GM12878 (cell line): ENCODE measurements around the gene BUB1. TPM values are rescaled to one million over a fixed set of nuclear protein-coding genes. Genes with fewer than 3 reads are reported as not detected.

ENCODE experiments used
- ATAC-seq: fragments of 200-7000 bp; cut with Tn5 transposase; 3 replicates; pipeline ENCODE4 v1.9.1; 2020; ENCODE audit warnings: mild to moderate bottlenecking, moderate library complexity
- BruUV-seq: library from RNA; stranded (reverse); fragments of 400-500 nt; replicated peaks from 2 replicates; lab custom pipeline; 2021; lab: Mats Ljungman, UMichigan
- CTCF ChIA-PET: fragments of 300-600 bp; sonication (Branson Sonifier 250); formaldehyde crosslinking; extraction: SDS; loops from one replicate; lab custom pipeline; 2021; ENCODE audit warnings: inconsistent platforms; lab: Yijun Ruan, JAX
- POLR2A ChIA-PET: fragments of 350-600 bp; formaldehyde crosslinking; extraction: SDS; loops from one replicate; lab custom pipeline; 2021; ENCODE audit warnings: inconsistent platforms; lab: Charles Lee
- RAD21 ChIA-PET: fragments of 300-600 bp; sonication (Branson Sonifier 250); formaldehyde crosslinking; loops from one replicate; lab custom pipeline; 2023; ENCODE audit warnings: antibody characterized with exemption; ENCODE audit not compliant: unreplicated experiment; lab: Charles Lee
- SMC1A ChIA-PET: fragments of 300-600 bp; sonication (Branson Sonifier 250); formaldehyde crosslinking; loops from one replicate; lab custom pipeline; 2023; ENCODE audit not compliant: unreplicated experiment, uncharacterized antibody; lab: Charles Lee
- DNase-seq: peaks from one replicate; pipeline ENCODE4 v3.0.0-alpha.2; 2011; ENCODE audit warnings: low read depth, low spot score
- FAIRE-seq: peaks from 3 replicates; lab custom pipeline; 2011; peaks lifted over from hg19 to GRCh38; lab: Jason Lieb, UNC
- H2AFZ ChIP-seq: 2 replicates; pipeline ENCODE4 v1.6.0; 2011; ENCODE audit warnings: low read depth, low read length, control low read depth; ENCODE audit not compliant: control insufficient read depth
- H3K27ac ChIP-seq: 2 replicates; pipeline ENCODE4 v1.5.1; 2011; ENCODE audit warnings: control low read depth; ENCODE audit not compliant: control insufficient read depth, insufficient read depth
- H3K27me3 ChIP-seq, 2 experiments: replicated peaks in 1 of 2; 2 replicates each; pipeline versions ENCODE4 v1.6.0 to v1.6.1; 2011; ENCODE audit warnings: low read length in 1 of 2; ENCODE audit not compliant: control insufficient read depth in 2 of 2, insufficient read depth in 2 of 2
- H3K36me3 ChIP-seq, 2 experiments: 2 replicates each; pipeline ENCODE4 v1.5.1; 2011; ENCODE audit warnings: low read length in 1 of 2; ENCODE audit not compliant: control insufficient read depth in 2 of 2, insufficient read depth in 2 of 2
- H3K4me1 ChIP-seq: 2 replicates; pipeline ENCODE4 v1.6.1; 2011; ENCODE audit warnings: mild to moderate bottlenecking, low read length, moderate library complexity, mixed read lengths; ENCODE audit not compliant: control insufficient read depth, insufficient read depth
- H3K4me2 ChIP-seq: 2 replicates; pipeline ENCODE4 v1.6.0; 2011; ENCODE audit warnings: control low read depth; ENCODE audit not compliant: control insufficient read depth, insufficient read depth
- H3K4me3 ChIP-seq: fragments of 200-600 bp; sonication (generic); 2 replicates; pipeline ENCODE4 v1.5.1; 2016
- H3K79me2 ChIP-seq: 2 replicates; pipeline ENCODE4 v1.6.0; 2011; ENCODE audit warnings: low read length; ENCODE audit not compliant: control insufficient read depth, insufficient read depth
- H3K9ac ChIP-seq: 2 replicates; pipeline ENCODE4 v1.8.0; 2011; ENCODE audit warnings: low read length, control low read depth, mixed read lengths; ENCODE audit not compliant: control insufficient read depth, insufficient read depth
- H3K9me3 ChIP-seq: replicated peaks from 3 replicates; pipeline ENCODE4 v1.5.1; 2011; ENCODE audit warnings: mild to moderate bottlenecking, low read length; ENCODE audit not compliant: control insufficient read depth, insufficient read depth
- H4K20me1 ChIP-seq: 2 replicates; pipeline ENCODE4 v1.6.0; 2011; ENCODE audit not compliant: control insufficient read depth, insufficient read depth
- EP300 ChIP-seq, 2 experiments: fragments of 150-350 bp in 1 of 2; IDR thresholded peaks; 2 replicates each; pipeline ENCODE4 v1.6.1; 2011 to 2012; ENCODE audit warnings: low read depth in 2 of 2, low read length in 2 of 2, borderline replicate concordance in 1 of 2, improper control_type of control experiment in 1 of 2, inconsistent platforms in 1 of 2; ENCODE audit not compliant: control insufficient read depth in 1 of 2
- NBN ChIP-seq: fragments of 450-650 bp; IDR thresholded peaks from 2 replicates; pipeline ENCODE4 v1.6.1; 2016
- NR2C2 ChIP-seq: IDR thresholded peaks from 2 replicates; pipeline ENCODE4 v1.6.1; 2011; ENCODE audit warnings: borderline replicate concordance, low read depth; ENCODE audit not compliant: control insufficient read depth, insufficient read length
- NR2F1 ChIP-seq: fragments of 450-650 bp; conservative IDR thresholded peaks from 2 replicates; pipeline ENCODE4 v1.6.1; 2017; ENCODE audit warnings: mild to moderate bottlenecking
- POLR2AphosphoS5 ChIP-seq: IDR thresholded peaks from 2 replicates; pipeline ENCODE4 v1.6.1; 2011; ENCODE audit warnings: mild to moderate bottlenecking, low read length, inconsistent platforms
- RAD21 ChIP-seq: IDR thresholded peaks from 2 replicates; pipeline ENCODE4 v1.6.1; 2011; ENCODE audit warnings: mild to moderate bottlenecking, low read depth, low read length, moderate library complexity; ENCODE audit not compliant: insufficient read depth
- RUNX3 ChIP-seq: IDR thresholded peaks from 2 replicates; pipeline ENCODE4 v1.6.1; 2012; ENCODE audit warnings: low read length, inconsistent platforms
- SMAD1 ChIP-seq: fragments of 450-650 bp; IDR thresholded peaks from 2 replicates; pipeline ENCODE4 v1.6.1; 2018; ENCODE audit warnings: mild to moderate bottlenecking, low read depth; ENCODE audit not compliant: partially characterized antibody
- TCF12 ChIP-seq: IDR thresholded peaks from 2 replicates; pipeline ENCODE4 v1.6.1; 2011; ENCODE audit warnings: low read depth, mild to moderate bottlenecking, low read length
- WGBS: methylation state at CpG from one replicate; pipeline ENCODE4 v1.1.6; 2016; ENCODE audit warnings: low lambda C conversion rate; ENCODE audit not compliant: insufficient replicate concordance, insufficient coverage; ENCODE audit errors: missing lambda C conversion rate; 5-methylcytosine and 5-hydroxymethylcytosine counted together
- in situ Hi-C: fragments of 300-500 bp; cut with MboI; formaldehyde crosslinking; loops from 9 replicates; pipeline ENCODE4 v1.14.3; 2018; ENCODE audit warnings: mixed read lengths
- intact Hi-C: fragments of 100-400 bp; cut with micrococcal nuclease; formaldehyde crosslinking; loops from one replicate; pipeline ENCODE4 v1.14.2; 2022; ENCODE audit not compliant: unreplicated experiment
- polyA plus RNA-seq, 11 experiments: library from polyadenylated mRNA; depleted of rRNA in 4 of 11; unstranded in 6 of 11; stranded (reverse) in 5 of 11; fragments of >200 nt; fragmentation: Nextera tagmentation in 4 of 11; fragmentation: Illumina TruSeq in 1 of 11; extraction: Ambion mirVana in 4 of 11; extraction: Trizol in 1 of 11; gene quantifications; 1 replicate in 1 of 11; 2 replicates in 10 of 11; pipeline versions ENCODE4 v1.2.1 to v1.2.3, GENCODE V29; 2011 to 2016; ENCODE audit warnings: inconsistent platforms in 2 of 11, missing spikeins in 2 of 11, low read depth in 1 of 11
- total RNA-seq, 4 experiments: library from RNA; depleted of rRNA in 3 of 4; stranded (reverse); fragments of >200 nt in 3 of 4; fragmentation: Illumina TruSeq in 1 of 4; extraction: Trizol in 1 of 4; gene quantifications; 2 replicates each; pipeline versions ENCODE4 v1.2.1 to v1.2.3, GENCODE V29; 2013 to 2021
- TF ChIP-seq, protein P1 (sequence below): fragments of 450-650 bp; IDR thresholded peaks from 2 replicates; pipeline ENCODE4 v1.6.1; 2016; ENCODE audit warnings: mild to moderate bottlenecking
- TF ChIP-seq, protein P2 (sequence below): fragments of 150-350 bp; IDR thresholded peaks from 2 replicates; pipeline ENCODE4 v1.6.1; 2016; ENCODE audit warnings: low read depth, low read length
- TF ChIP-seq, protein P3 (sequence below): fragments of 450-650 bp; IDR thresholded peaks from 2 replicates; pipeline ENCODE4 v1.6.1; 2018; ENCODE audit warnings: mild to moderate bottlenecking, low read depth, moderate library complexity; ENCODE audit not compliant: partially characterized antibody
- TF ChIP-seq, protein P4 (sequence below), 3 experiments: IDR thresholded peaks in 2 of 3; conservative IDR thresholded peaks in 1 of 3; 2 replicates each; pipeline ENCODE4 v1.5.1; 2011; ENCODE audit warnings: low read depth in 3 of 3, low read length in 3 of 3, mild to moderate bottlenecking in 3 of 3, control low read depth in 2 of 3, moderate library complexity in 2 of 3, inconsistent platforms in 1 of 3, mixed read lengths in 1 of 3; ENCODE audit not compliant: control insufficient read depth in 2 of 3, insufficient read depth in 1 of 3; ENCODE audit errors: extremely low read depth in 1 of 3

Gene BUB1
- total and polyA plus RNA-seq, 10 of the 15 experiments (the other 5 are each of a cell fraction or from before 2014, with no cell fraction given): 52.4 to 142 (median 88.9) TPM

DNA sequence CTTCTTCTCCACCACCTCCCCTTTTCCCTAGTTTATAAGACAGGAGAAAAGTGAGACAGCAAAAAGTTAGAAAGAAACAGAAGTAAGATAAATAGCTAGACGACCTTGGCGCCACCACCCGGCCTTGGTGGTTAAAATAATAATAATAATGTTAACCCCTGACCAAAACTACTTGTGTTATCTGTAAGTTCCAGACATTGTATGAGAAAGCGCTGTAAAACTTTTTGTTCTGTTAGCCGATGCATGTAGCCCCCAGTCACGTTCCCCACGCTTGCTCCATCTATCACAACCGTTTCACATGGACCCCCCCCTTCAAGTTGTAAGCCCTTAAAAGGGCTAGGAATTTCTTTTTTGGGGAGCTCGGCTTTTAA lies 1.5 kb upstream of the BUB1 start:
- Histone ChIP-seq H4K20me1 (no peaks in the 10 kb centered on the region), H3K4me2 (peak overlapping the region; percentile 93), H3K27me3 (no peaks in the 10 kb centered on the region), H3K36me3 (no peaks in the 10 kb centered on the region), H2AFZ (no peak overlapping the region), H3K9me3 (no peaks in the 10 kb centered on the region), H3K4me3 (0 out of 2 replicates have a peak overlapping the region, but pooled peaks have one; percentile 87), H3K4me1 (peaks cover 9% of the 10 kb centered on the region), H3K27ac (no peak overlapping the region), H3K79me2 (peaks cover 39% of the 10 kb centered on the region), H3K9ac (no peak overlapping the region)
- intact Hi-C loops: no loop called here
- FAIRE-seq (no peak), ATAC-seq (no peak), DNase-seq (no peak)
- RAD21 ChIA-PET: interaction anchor here (1.0 to 5.4 kb wide), 6 partner anchors 14 to 75 kb away, joined by 3 to 53 read pairs (median 11); no protein-coding TSS in a partner anchor
- in situ Hi-C loops: no loop called here
- WGBS: 27% methylated on average over 9 of the region's 9 CpGs
- CTCF ChIA-PET: interaction anchor here (0.9 to 4.4 kb wide), 9 partner anchors 14 to 76 kb away, joined by 3 to 43 read pairs (median 5); no protein-coding TSS in a partner anchor
- POLR2A ChIA-PET: interaction anchor here (0.8 to 3.1 kb wide), 7 partner anchors 10 to 68 kb away, joined by 3 to 22 read pairs (median 4); no protein-coding TSS in a partner anchor
- no TSS peak for BruUV-seq
- SMC1A ChIA-PET: interaction anchor here (0.9 to 17.1 kb wide), 11 partner anchors 12 to 72 kb away, joined by 3 to 251 read pairs (median 8); no protein-coding TSS in a partner anchor
- TF ChIP-seq, protein P1, sequence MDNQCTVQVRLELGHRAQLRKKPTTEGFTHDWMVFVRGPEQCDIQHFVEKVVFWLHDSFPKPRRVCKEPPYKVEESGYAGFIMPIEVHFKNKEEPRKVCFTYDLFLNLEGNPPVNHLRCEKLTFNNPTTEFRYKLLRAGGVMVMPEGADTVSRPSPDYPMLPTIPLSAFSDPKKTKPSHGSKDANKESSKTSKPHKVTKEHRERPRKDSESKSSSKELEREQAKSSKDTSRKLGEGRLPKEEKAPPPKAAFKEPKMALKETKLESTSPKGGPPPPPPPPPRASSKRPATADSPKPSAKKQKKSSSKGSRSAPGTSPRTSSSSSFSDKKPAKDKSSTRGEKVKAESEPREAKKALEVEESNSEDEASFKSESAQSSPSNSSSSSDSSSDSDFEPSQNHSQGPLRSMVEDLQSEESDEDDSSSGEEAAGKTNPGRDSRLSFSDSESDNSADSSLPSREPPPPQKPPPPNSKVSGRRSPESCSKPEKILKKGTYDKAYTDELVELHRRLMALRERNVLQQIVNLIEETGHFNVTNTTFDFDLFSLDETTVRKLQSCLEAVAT: no peak
- TF ChIP-seq TCF12 (no peak), NR2C2 (no peak), SMAD1 (no peak), NBN (no peak), RAD21 (peak; percentile 34), EP300 (IDR thresholded peaks at IDR 0.05; ENCODE audit: borderline replicate concordance in 1 of 2, control insufficient read depth in 1 of 2, low read depth in 2 of 2, low read length in 2 of 2) (no peak), RUNX3 (peak; percentile 29; the same call in 1 of the 2 replicates), NR2F1 (0 out of 2 replicates have a peak, but pooled peaks have one; percentile 27), POLR2AphosphoS5 (no peak)
- TF ChIP-seq, protein P2, sequence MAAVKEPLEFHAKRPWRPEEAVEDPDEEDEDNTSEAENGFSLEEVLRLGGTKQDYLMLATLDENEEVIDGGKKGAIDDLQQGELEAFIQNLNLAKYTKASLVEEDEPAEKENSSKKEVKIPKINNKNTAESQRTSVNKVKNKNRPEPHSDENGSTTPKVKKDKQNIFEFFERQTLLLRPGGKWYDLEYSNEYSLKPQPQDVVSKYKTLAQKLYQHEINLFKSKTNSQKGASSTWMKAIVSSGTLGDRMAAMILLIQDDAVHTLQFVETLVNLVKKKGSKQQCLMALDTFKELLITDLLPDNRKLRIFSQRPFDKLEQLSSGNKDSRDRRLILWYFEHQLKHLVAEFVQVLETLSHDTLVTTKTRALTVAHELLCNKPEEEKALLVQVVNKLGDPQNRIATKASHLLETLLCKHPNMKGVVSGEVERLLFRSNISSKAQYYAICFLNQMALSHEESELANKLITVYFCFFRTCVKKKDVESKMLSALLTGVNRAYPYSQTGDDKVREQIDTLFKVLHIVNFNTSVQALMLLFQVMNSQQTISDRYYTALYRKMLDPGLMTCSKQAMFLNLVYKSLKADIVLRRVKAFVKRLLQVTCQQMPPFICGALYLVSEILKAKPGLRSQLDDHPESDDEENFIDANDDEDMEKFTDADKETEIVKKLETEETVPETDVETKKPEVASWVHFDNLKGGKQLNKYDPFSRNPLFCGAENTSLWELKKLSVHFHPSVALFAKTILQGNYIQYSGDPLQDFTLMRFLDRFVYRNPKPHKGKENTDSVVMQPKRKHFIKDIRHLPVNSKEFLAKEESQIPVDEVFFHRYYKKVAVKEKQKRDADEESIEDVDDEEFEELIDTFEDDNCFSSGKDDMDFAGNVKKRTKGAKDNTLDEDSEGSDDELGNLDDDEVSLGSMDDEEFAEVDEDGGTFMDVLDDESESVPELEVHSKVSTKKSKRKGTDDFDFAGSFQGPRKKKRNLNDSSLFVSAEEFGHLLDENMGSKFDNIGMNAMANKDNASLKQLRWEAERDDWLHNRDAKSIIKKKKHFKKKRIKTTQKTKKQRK: no peak
- TF ChIP-seq, protein P3, sequence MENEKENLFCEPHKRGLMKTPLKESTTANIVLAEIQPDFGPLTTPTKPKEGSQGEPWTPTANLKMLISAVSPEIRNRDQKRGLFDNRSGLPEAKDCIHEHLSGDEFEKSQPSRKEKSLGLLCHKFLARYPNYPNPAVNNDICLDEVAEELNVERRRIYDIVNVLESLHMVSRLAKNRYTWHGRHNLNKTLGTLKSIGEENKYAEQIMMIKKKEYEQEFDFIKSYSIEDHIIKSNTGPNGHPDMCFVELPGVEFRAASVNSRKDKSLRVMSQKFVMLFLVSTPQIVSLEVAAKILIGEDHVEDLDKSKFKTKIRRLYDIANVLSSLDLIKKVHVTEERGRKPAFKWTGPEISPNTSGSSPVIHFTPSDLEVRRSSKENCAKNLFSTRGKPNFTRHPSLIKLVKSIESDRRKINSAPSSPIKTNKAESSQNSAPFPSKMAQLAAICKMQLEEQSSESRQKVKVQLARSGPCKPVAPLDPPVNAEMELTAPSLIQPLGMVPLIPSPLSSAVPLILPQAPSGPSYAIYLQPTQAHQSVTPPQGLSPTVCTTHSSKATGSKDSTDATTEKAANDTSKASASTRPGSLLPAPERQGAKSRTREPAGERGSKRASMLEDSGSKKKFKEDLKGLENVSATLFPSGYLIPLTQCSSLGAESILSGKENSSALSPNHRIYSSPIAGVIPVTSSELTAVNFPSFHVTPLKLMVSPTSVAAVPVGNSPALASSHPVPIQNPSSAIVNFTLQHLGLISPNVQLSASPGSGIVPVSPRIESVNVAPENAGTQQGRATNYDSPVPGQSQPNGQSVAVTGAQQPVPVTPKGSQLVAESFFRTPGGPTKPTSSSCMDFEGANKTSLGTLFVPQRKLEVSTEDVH: no peak
- TF ChIP-seq, protein P4, sequence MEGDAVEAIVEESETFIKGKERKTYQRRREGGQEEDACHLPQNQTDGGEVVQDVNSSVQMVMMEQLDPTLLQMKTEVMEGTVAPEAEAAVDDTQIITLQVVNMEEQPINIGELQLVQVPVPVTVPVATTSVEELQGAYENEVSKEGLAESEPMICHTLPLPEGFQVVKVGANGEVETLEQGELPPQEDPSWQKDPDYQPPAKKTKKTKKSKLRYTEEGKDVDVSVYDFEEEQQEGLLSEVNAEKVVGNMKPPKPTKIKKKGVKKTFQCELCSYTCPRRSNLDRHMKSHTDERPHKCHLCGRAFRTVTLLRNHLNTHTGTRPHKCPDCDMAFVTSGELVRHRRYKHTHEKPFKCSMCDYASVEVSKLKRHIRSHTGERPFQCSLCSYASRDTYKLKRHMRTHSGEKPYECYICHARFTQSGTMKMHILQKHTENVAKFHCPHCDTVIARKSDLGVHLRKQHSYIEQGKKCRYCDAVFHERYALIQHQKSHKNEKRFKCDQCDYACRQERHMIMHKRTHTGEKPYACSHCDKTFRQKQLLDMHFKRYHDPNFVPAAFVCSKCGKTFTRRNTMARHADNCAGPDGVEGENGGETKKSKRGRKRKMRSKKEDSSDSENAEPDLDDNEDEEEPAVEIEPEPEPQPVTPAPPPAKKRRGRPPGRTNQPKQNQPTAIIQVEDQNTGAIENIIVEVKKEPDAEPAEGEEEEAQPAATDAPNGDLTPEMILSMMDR (IDR thresholded peaks at IDR 0.05 in 2 of 3, conservative IDR thresholded peaks at IDR 0.05 in 1 of 3; ENCODE audit: control insufficient read depth in 2 of 3, extremely low read depth in 1 of 3, insufficient read depth in 1 of 3, low read depth in 3 of 3, low read length in 3 of 3): 0 out of 6 replicates have a peak, but pooled peaks of 2 of the 3 experiments have one; percentile 9 to 19
